ENCODE results near the gene MYOG. TPM values are rescaled to one million over a fixed set of nuclear protein-coding genes. Genes with fewer than 3 reads are reported as not detected.
A peak's percentile ranks its signal among the peaks of the same experiment; 100 is the strongest.

The MYOG gene
- polyA plus RNA-seq, 1 experiment, result not detected

DNA sequence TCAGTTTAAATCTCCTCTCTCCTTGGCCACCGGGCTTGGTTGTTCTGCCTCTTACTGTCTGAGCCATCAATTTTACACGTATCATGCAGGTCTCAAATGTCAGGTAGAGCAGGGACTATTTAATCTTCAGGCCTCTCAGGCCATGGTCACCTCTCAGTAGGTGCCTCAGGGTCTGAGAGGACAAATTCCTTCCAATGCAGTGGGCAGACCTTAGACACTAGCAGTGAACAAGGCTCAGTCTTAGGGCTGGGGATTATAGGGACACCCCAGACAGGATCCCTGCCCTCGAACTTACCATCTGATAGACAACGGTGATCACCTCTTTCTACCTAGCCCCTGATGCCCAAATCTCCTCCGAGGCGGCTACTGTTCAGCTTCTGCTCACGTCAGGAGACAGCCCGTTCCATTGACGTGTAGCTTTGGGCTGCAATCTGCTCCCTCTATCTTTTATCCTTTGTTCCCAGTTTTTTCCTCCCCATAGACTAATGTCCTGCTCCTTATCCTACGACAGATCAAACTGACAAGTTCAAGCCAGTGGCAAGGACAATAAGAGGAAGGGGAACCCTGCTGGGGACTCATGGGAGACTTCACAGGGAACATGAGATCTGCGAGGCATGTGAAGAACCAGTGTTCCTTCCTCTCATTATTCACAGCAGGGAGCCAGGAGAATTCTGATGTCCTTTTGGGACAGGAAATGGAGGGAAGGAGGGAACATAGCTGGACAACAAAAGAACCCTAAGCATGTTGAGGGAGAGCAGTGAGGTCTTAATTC lies 1.4 kb upstream of the MYOG start:
- ChIA-PET POLR2A (no interaction called here), CTCF (interaction anchor here (1.0 kb wide), 1 partner anchor 179 kb away, joined by 3 read pairs; no protein-coding TSS in a partner anchor)
- no peaks in the 10 kb centered on the region for H3K9me3 ChIP-seq (ENCODE audit: control insufficient read depth, insufficient read depth, low read length)
- peaks cover 56% of the 10 kb centered on the region for H3K27me3 ChIP-seq (ENCODE audit: control insufficient read depth, insufficient read depth, low read length)
- TF ChIP-seq, protein P1, sequence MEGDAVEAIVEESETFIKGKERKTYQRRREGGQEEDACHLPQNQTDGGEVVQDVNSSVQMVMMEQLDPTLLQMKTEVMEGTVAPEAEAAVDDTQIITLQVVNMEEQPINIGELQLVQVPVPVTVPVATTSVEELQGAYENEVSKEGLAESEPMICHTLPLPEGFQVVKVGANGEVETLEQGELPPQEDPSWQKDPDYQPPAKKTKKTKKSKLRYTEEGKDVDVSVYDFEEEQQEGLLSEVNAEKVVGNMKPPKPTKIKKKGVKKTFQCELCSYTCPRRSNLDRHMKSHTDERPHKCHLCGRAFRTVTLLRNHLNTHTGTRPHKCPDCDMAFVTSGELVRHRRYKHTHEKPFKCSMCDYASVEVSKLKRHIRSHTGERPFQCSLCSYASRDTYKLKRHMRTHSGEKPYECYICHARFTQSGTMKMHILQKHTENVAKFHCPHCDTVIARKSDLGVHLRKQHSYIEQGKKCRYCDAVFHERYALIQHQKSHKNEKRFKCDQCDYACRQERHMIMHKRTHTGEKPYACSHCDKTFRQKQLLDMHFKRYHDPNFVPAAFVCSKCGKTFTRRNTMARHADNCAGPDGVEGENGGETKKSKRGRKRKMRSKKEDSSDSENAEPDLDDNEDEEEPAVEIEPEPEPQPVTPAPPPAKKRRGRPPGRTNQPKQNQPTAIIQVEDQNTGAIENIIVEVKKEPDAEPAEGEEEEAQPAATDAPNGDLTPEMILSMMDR (IDR thresholded peaks at IDR 0.05; ENCODE audit: low read depth, low read length), result no peak
- H3K27ac ChIP-seq (ENCODE audit: low read depth, low read length), result no peak overlapping the region
- DNase-seq (ENCODE audit: low read depth, low spot score), result no peak
- H3K4me3 ChIP-seq (ENCODE audit: low read depth, low read length), result no peak overlapping the region

DNA sequence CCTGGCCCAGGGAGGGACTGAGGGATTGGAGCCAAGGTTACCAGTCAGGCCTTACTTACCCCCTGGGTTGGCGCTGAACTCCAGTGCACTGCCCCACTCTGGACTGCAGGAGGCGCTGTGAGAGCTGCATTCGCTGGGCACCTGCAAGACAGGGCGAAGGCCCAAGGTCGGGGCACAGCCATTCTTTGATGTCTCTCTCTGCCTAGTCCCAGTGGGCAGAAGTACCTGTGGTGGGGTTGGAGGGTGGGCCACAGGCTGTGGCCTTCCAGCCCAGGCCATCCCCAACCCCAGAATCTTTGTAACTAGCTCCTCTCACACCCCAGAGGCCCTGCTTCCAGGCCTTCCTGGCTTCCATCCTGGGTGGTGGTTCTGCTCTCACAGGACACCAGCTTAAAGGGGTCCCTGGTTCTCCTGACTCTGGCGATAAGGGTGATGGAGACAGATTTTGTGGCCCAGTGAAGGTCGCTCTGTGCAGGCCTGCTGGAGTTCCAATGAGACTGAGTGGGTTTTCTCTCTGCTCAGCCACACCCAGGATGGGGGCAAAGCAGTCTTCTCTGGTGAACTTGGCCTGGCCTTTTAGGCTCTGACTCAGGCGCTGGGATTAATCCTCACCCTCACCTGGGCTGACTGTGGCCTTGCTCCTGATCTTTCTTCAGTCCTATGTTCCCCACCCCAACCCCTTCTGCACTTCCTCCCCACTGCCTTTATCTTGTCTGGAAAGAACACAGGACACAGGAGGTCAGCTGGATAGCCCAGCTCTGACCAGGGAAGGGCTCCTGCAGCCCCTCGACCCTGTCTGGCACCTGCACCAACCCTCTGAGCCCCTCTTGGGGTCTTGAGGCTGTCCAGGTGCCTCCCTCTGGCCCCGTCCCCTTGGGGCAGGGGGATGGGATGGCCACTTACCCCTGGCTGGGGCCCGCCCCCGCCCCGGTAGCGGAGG lies 954 bp downstream of the MYOG start:
- Histone ChIP-seq H3K27me3 (ENCODE audit: control insufficient read depth, insufficient read depth, low read length) (peaks cover 58% of the 10 kb centered on the region), H3K4me3 (ENCODE audit: low read depth, low read length) (no peak overlapping the region), H3K9me3 (ENCODE audit: control insufficient read depth, insufficient read depth, low read length) (no peaks in the 10 kb centered on the region), H3K27ac (ENCODE audit: low read depth, low read length) (no peak overlapping the region)
- ChIA-PET POLR2A (no interaction called here), CTCF (interaction anchor here (0.8 to 1.9 kb wide), 2 partner anchors 28 to 183 kb away, joined by 3 to 9 read pairs; no protein-coding TSS in a partner anchor)
- TF ChIP-seq, protein P1 (IDR thresholded peaks at IDR 0.05; ENCODE audit: low read depth, low read length), result peak; percentile 33
- DNase-seq (ENCODE audit: low read depth, low spot score), result no peak

DNA sequence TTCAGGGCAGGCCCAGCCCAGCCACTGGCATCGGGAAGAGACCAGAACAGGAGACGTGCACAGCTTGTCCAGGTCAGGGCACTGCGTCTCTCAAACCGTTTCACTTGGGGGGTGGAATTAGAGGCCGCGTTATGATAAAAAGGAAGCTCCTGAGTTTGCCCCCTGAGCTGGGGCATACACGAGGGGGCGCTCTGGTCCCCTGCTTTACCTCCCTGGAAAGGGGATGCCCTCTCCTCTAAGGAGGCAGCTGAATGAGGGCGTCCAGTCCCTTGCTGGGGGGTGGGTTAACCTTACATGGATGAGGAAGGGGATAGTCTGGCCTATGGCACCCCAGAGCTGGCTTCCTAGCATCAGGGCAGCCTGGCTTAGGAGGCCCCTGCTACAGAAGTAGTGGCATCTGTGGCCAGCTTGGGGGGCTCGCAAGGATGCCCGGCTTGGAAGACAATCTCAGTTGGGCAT lies 2.3 kb downstream of the MYOG start:
- TF ChIP-seq, protein P1 (IDR thresholded peaks at IDR 0.05; ENCODE audit: low read depth, low read length), result no peak
- ChIA-PET POLR2A (interaction anchor here (0.8 kb wide), 1 partner anchor 11 kb away, joined by 8 read pairs; no protein-coding TSS in a partner anchor), CTCF (interaction anchor here (0.6 to 1.9 kb wide), 4 partner anchors 35 to 306 kb away, joined by 3 to 9 read pairs (median 4); no protein-coding TSS in a partner anchor)
- DNase-seq (ENCODE audit: low read depth, low spot score), result no peak
- Histone ChIP-seq H3K9me3 (ENCODE audit: control insufficient read depth, insufficient read depth, low read length) (no peaks in the 10 kb centered on the region), H3K27me3 (ENCODE audit: control insufficient read depth, insufficient read depth, low read length) (peaks cover 53% of the 10 kb centered on the region), H3K4me3 (ENCODE audit: low read depth, low read length) (no peak overlapping the region), H3K27ac (ENCODE audit: low read depth, low read length) (no peak overlapping the region)

DNA sequence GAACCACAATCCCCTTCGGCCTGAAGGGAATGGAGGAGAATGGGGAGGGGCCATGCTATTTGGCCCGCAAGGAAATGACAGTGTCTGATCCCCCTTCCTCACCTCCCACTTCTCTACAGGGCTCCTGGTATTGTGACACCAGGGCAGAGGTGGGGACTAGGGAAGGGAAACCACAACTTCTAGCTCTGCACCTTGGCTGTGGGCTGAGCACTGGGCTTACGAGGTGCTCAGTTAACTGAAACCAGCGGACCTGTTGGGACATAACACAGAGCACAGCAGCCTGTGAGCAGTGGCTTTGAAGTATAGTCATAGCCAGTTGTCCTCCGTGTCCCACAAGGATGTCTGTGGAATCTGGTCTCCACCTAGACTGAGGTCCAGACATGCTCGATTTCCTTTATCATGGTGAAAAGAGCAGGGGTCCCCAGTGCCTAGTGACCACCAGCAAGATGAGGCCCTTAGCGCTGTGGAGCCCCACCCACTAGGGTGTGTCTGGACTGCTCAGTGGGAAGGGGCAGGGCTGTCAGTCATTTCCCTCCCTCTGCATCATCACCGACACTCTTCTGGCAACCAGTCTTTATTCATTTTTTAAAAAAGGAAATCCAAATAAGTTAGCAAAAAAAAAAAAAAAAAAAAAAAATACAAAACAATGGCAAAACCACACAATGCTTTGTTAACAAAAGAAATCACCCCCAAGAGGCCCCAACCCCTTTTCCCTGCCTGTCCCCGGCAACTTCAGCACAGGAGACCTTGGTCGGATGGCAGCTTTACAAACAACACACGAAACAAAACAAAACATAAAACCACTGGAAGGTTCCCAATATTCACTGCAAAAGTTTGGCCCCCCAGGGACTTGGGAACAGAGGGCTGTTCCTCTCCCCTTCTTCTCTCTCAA lies 3.0 kb downstream of the MYOG start:
- H3K27me3 ChIP-seq (ENCODE audit: control insufficient read depth, insufficient read depth, low read length), result peaks cover 55% of the 10 kb centered on the region
- TF ChIP-seq, protein P1 (IDR thresholded peaks at IDR 0.05; ENCODE audit: low read depth, low read length), result no peak
- ChIA-PET CTCF (interaction anchor here (0.6 to 1.0 kb wide), 3 partner anchors 35 to 305 kb away, joined by 3 to 5 read pairs (median 3); no protein-coding TSS in a partner anchor), POLR2A (interaction anchor here (0.8 kb wide), 1 partner anchor 10 kb away, joined by 8 read pairs; no protein-coding TSS in a partner anchor)
- H3K27ac ChIP-seq (ENCODE audit: low read depth, low read length), result no peak overlapping the region
- H3K9me3 ChIP-seq (ENCODE audit: control insufficient read depth, insufficient read depth, low read length), result no peaks in the 10 kb centered on the region
- H3K4me3 ChIP-seq (ENCODE audit: low read depth, low read length), result no peak overlapping the region
- no peak for DNase-seq (ENCODE audit: low read depth, low spot score)

All from AG04450 (cell line).